HG03558 (cell line): ENCODE measurements around the gene TLX1.
"Not testable (repeated sequence)": the region's sequence is repeated elsewhere in the genome, so short reads cannot be mapped to it uniquely, and the experiment has no call there.

Source experiments
- ATAC-seq: cut with Tn5 transposase; IDR thresholded peaks from one replicate; pipeline ENCODE4 v1.9.1; 2021; ENCODE audit warnings: moderate number of reproducible peaks; ENCODE audit not compliant: unreplicated experiment; ENCODE audit errors: extremely low read depth

The TLX1 gene

GRCh38 chr10:101145750-101146391 is 14.8 kb downstream of the TLX1 start:
- no peak for ATAC-seq

GRCh38 chr10:101146392-101147251 is 15.5 kb downstream of the TLX1 start:
- no peak for ATAC-seq

- ATAC-seq = no peak
Observed at GRCh38 chr10:101151395-101151794, 20.3 kb downstream of the TLX1 start.

- ATAC-seq = no peak
Observed at GRCh38 chr10:101152316-101152715, 21.2 kb downstream of the TLX1 start.

GRCh38 chr10:101154506-101154905 is 23.4 kb downstream of the TLX1 start:
- ATAC-seq = not testable (repeated sequence)

- ATAC-seq = no peak
Observed at GRCh38 chr10:101155896-101156295, 24.8 kb downstream of the TLX1 start.

GRCh38 chr10:101157756-101158458 is 26.8 kb downstream of the TLX1 start:
- ATAC-seq = no peak

- no peak for ATAC-seq
Observed at GRCh38 chr10:101158459-101159058, 27.5 kb downstream of the TLX1 start.

GRCh38 chr10:101161494-101162299 is 30.6 kb downstream of the TLX1 start:
- no peak for ATAC-seq

- no peak for ATAC-seq
Observed at GRCh38 chr10:101162677-101163076, 31.6 kb downstream of the TLX1 start.

GRCh38 chr10:101164020-101164419 is 32.9 kb downstream of the TLX1 start:
- ATAC-seq = no peak

- no peak for ATAC-seq
Observed at GRCh38 chr10:101165736-101166135, 34.6 kb downstream of the TLX1 start.

GRCh38 chr10:101166430-101166829 is 35.3 kb downstream of the TLX1 start:
- no peak for ATAC-seq

GRCh38 chr10:101172741-101173140 is 41.6 kb downstream of the TLX1 start:
- ATAC-seq = no peak

GRCh38 chr10:101174319-101174718 is 43.2 kb downstream of the TLX1 start:
- ATAC-seq = no peak

GRCh38 chr10:101176577-101176976 is 45.5 kb downstream of the TLX1 start:
- ATAC-seq = no peak

- ATAC-seq = no peak
Observed at GRCh38 chr10:101182936-101183335, 51.8 kb downstream of the TLX1 start.

- ATAC-seq = no peak
Observed at GRCh38 chr10:101183458-101184183, 52.5 kb downstream of the TLX1 start.
